Right atrium auricular region (tissue), 2 donors: ENCODE results near the gene VMAC. TPM values are rescaled to one million over a fixed set of nuclear protein-coding genes. Genes with fewer than 3 reads are reported as not detected.
A peak's percentile ranks its signal among the peaks of the same experiment; 100 is the strongest.

Experiments
- DNase-seq: peaks from one replicate; pipeline ENCODE4 v3.0.0-alpha.2; 2019; ENCODE audit warnings: low spot score
- H3K27ac ChIP-seq, 2 donors: fragments of 200-600 bp; sonication (generic); 1 replicate in 1 of 2; 2 replicates in 1 of 2; pipeline ENCODE4 v1.5.1; 2016 to 2019
- H3K27me3 ChIP-seq, 2 donors: fragments of 200-600 bp; sonication (generic); one replicate each; pipeline versions ENCODE4 v1.5.1 to v1.6.0; 2017 to 2019
- H3K36me3 ChIP-seq: fragments of 200-600 bp; sonication (generic); one replicate; pipeline ENCODE4 v1.5.1; 2016
- H3K4me1 ChIP-seq, 2 donors: fragments of 200-600 bp; sonication (generic); one replicate each; pipeline versions ENCODE4 v1.5.1 to v1.6.0; 2017 to 2019
- H3K4me3 ChIP-seq, 2 donors: fragments of 200-600 bp; sonication (generic); 1 replicate in 1 of 2; 2 replicates in 1 of 2; pipeline ENCODE4 v1.5.1; 2017 to 2019; ENCODE audit warnings: mild to moderate bottlenecking in 1 of 2, moderate library complexity in 1 of 2
- H3K9me3 ChIP-seq, 2 donors: fragments of 200-600 bp; sonication (generic); one replicate each; pipeline ENCODE4 v1.5.1; 2019
- total RNA-seq, 2 donors: library from RNA; depleted of rRNA; stranded (reverse); fragments of >200 nt; gene quantifications; one replicate each; pipeline ENCODE4 v1.1.0, GENCODE V29; 2016
- TF ChIP-seq, protein P1 (sequence below), 2 donors: fragments of 200-600 bp; sonication (generic); IDR thresholded peaks; one replicate each; pipeline ENCODE4 v1.5.1; 2019; ENCODE audit warnings: antibody characterized with exemption in 2 of 2

VMAC gene
- total RNA-seq, 2 donors from 2014 or later, result 2.6 to 4.1 TPM

DNA sequence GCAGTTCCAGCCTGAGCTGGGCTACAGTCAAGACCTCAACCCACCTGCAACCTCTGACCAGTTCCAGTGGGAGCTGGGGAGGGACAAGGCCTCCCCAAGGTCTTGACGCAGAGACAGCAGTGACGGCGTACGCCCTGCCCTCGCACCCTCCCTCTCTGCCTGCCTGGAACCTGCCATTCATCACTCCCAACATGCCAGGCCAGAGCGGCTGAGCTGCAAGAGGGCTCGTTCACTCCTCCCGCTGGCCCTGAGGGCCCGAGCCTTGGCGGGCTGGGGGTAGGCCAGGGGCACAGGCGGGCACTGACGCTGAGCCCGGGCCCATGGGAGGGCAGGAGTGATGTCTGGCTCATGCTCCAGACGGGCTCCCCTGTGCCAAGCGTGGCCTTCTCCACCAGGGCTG, 9.3 kb upstream of the VMAC start:
- TF ChIP-seq, protein P1, sequence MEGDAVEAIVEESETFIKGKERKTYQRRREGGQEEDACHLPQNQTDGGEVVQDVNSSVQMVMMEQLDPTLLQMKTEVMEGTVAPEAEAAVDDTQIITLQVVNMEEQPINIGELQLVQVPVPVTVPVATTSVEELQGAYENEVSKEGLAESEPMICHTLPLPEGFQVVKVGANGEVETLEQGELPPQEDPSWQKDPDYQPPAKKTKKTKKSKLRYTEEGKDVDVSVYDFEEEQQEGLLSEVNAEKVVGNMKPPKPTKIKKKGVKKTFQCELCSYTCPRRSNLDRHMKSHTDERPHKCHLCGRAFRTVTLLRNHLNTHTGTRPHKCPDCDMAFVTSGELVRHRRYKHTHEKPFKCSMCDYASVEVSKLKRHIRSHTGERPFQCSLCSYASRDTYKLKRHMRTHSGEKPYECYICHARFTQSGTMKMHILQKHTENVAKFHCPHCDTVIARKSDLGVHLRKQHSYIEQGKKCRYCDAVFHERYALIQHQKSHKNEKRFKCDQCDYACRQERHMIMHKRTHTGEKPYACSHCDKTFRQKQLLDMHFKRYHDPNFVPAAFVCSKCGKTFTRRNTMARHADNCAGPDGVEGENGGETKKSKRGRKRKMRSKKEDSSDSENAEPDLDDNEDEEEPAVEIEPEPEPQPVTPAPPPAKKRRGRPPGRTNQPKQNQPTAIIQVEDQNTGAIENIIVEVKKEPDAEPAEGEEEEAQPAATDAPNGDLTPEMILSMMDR (IDR thresholded peaks at IDR 0.05), result no peak
- H3K9me3 ChIP-seq, result no peaks in the 10 kb centered on the region
- no peaks in the 10 kb centered on the region for H3K27me3 ChIP-seq
- H3K27ac ChIP-seq, result peak overlapping the region; percentile 86 to 94
- DNase-seq, result no peak
- no peak overlapping the region for H3K4me3 ChIP-seq
- H3K36me3 ChIP-seq, result peaks cover 23% of the 10 kb centered on the region
- H3K4me1 ChIP-seq, result peaks cover 0 to 55% of the 10 kb centered on the region in 2 donors

DNA sequence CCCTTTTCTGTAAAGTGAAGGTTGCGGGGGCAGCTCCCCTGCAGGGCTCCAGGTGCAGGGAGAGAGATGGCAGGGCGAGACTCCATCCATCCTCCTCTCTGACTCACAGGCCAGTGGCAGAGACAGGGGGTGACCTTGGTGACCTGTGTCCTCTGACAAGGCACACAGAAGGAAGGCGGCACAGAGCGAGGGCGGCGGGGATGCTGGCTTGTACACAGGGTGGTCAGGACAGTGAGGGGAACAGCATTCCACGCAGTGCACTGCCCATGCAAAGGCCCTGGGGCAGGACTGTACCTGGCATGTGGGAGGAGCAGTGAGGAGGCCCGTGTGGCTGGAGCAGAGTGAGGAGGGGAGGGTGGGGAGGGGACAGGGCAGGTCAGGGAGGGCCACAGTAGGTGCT, 8.8 kb upstream of the VMAC start:
- H3K4me1 ChIP-seq, result peaks cover 0 to 55% of the 10 kb centered on the region in 2 donors
- TF ChIP-seq, protein P1 (IDR thresholded peaks at IDR 0.05), result no peak
- DNase-seq, result no peak
- peak overlapping the region; percentile 86 to 94 for H3K27ac ChIP-seq
- H3K9me3 ChIP-seq, result no peaks in the 10 kb centered on the region
- no peaks in the 10 kb centered on the region for H3K27me3 ChIP-seq
- H3K4me3 ChIP-seq, result no peak overlapping the region
- H3K36me3 ChIP-seq, result peaks cover 25% of the 10 kb centered on the region

DNA sequence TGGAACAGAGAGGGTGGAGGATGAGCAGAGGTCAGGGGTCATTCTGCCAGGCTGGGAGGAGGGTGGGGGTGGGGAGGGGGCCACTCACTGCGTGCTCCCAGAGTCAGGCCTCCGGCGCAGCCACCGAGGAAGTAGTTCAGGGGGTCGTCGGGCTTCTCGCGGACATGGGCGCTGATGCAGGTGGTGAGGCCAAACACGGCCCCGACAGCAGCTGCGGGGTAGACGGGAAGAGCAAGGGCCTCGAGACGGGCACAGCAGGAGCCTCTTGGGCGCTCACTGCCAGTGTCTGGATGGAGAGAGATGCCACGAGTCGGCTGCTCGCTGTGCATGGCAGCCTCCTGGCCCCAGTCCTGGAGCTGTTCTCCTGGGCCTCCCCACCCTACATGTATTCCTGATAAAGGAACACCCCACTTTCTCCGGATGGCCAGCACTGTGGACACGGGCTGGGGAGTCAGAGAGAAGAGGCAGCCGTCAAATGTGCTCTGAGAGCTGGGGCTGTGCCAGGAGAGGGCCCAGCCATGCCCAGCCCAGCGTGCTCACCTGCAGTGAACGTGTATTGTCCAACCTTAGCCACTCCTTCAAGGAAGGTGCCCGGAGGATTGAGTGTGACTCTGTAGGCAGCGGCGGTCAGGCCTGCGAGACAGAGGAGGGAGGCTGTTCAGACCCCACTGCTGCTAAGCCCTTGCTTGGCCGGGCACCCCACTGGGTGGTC, 8.2 kb upstream of the VMAC start:
- TF ChIP-seq, protein P1 (IDR thresholded peaks at IDR 0.05), result no peak
- DNase-seq, result no peak
- Histone ChIP-seq H3K27ac (peak overlapping the region; percentile 86 to 94), H3K36me3 (peaks cover 25% of the 10 kb centered on the region), H3K4me1 (peaks cover 0 to 61% of the 10 kb centered on the region in 2 donors), H3K4me3 (no peak overlapping the region), H3K9me3 (no peaks in the 10 kb centered on the region), H3K27me3 (no peaks in the 10 kb centered on the region)

DNA sequence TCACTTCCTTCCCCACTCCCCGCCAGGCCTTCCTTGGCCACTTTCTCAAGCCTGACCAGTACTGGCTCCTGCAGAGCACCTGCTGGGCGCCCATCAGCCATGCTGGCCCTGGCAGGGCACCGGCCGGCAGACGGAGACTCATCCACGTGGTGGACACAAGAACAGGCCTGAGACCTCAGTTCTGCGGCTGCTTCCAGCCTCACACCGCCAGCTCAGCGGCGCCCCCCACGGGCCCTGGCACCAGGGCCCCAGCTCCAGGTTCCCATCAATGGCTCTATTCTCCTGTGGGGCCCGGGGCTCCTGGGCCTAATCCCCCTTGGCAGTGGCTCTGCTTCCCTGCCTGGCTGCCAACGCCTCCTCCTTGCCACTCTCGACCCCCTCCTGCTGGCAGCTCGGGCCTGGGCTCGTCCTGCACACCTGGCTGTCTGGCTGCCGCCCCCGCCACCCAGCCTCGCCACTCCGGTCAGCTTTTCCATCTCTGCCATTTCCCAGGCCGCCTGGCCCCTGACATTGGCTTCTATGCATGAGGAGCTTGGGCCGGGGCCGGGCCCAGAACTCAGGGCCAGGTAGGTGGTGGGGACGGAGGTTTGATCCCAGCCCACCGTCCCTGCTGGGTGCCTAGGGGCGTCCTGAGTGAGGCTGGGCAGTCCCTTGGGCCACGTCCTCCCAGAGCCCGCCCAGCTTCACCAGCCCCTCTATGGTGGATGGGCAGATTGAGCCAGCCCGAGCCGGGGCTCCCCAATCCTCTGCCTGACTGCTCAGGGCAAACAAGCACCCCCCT, 7.3 kb upstream of the VMAC start:
- Histone ChIP-seq H3K4me3 (no peak overlapping the region), H3K27me3 (no peaks in the 10 kb centered on the region), H3K9me3 (no peaks in the 10 kb centered on the region), H3K36me3 (peaks cover 30% of the 10 kb centered on the region), H3K27ac (peak overlapping the region; percentile 86 to 94), H3K4me1 (peaks cover 0 to 61% of the 10 kb centered on the region in 2 donors)
- TF ChIP-seq, protein P1 (IDR thresholded peaks at IDR 0.05), result peak in 1 of 2 donors; percentile 43
- no peak for DNase-seq

DNA sequence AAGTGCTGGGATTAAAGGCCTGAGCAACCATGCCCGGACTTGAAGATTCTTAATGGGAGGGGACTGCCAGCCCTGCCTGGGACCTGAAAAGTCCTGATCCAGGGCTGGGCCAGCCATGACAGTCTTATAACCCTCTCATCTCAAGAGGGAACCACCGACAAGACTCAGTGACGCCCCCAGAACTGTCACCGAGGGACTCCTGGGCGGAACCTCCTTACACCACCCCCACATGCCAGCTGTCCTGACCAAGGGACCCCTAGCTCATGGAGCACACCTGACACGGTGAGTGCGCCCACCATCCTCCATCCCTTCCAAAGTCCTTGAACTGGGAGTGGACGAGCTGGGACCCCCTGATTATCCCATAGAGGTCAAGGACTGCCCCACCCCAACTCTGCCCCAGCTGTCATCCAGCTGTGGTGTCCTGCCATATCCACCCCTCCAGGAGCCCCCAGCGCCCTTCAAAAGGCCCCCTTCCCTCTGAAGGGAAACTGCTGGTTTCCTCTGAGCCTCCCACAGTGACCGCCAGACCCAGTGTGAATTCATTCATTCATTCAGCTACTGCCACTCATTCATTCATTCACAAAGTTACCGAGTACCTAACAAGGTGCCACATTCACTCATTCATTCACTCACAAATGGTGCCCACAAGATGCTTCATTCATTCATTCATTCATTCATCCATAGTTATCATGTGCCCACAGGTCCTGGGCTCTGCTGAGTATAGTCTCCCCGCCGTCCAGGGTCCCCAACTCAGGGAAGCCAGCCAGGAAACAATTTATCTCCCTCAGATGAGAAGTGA, 4.7 kb upstream of the VMAC start:
- H3K36me3 ChIP-seq, result peaks cover 32% of the 10 kb centered on the region
- peaks cover 0 to 48% of the 10 kb centered on the region in 2 donors for H3K4me1 ChIP-seq
- TF ChIP-seq, protein P1 (IDR thresholded peaks at IDR 0.05), result no peak
- no peaks in the 10 kb centered on the region for H3K9me3 ChIP-seq
- DNase-seq, result no peak
- no peaks in the 10 kb centered on the region for H3K27me3 ChIP-seq
- H3K27ac ChIP-seq, result no peak overlapping the region
- H3K4me3 ChIP-seq, result no peak overlapping the region
